ENCODE data around the gene SDK1.

The SDK1 gene

GRCh38 chr7:4022265-4022664, 721.2 kb downstream of the SDK1 start:
- no peak for DNase-seq (ENCODE audit: low read depth)

- no peak for DNase-seq (ENCODE audit: low read depth)
Measured at GRCh38 chr7:4023502-4023901, 722.5 kb downstream of the SDK1 start.

- DNase-seq (ENCODE audit: low read depth), result no peak
Measured at GRCh38 chr7:4024133-4024532, 723.1 kb downstream of the SDK1 start.

DNA sequence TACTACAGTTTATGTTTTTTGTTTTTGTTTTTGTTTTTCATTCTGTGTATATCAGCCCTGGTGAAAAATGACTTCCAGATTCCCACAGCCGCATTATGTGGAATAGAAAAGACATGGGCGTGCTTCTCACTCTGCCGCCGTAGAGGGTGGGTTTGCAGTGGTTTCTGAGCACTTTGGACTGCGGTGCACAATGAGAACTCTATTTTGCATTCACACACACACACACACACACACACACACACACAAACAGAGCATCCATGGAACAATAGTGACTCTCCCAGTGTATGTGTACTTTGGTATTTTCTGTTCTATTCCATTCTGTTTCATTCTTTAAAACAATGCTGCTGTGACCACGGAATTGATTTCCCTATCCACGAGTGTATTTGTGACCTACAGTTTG, 723.8 kb downstream of the SDK1 start:
- DNase-seq (ENCODE audit: low read depth), result no peak

- no peak for DNase-seq (ENCODE audit: low read depth)
Measured at GRCh38 chr7:4025210-4025609, 724.2 kb downstream of the SDK1 start.

DNA sequence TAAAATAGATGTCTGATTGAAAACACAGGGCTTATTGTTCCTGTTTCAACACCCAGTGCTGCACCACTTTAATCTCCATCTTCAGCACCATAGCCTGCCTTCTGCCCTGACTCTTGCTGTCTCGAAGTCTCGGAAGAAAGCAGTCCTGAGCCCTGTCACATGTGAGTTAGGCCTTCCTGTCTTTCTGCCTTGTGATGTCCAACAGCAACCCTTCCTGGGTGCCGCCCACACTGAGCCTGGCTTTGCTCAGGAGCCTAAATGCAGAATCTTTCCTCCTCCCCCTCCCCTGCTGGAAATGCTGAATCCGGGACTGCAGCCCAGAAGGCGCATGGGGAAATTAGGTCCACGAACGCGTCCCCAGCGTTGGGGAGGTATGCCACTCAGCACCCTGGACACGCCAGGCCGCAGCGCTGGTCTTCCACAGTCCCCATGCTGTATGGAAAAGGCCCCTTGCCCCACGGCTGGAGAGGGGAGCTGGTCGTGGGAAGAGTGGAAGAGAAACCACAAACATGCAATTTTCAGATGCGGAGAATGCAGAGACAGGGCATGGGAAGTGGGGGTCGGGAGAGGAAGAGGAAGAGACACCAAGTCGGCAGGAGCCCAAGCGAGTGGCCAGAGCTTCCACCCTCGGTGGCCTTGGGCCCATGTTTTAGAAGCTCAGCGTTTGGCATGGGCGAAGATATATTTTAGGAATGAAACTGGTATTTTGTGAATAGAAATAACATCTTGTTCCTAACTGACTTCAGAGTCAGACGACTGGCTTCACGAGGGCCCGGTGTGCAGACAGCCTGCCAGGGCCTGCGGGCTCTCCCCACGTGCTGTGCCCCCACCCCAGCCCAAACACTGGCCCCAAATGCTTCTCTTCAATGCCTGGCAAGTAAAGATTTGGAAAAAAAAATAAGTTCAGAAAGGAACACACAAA, 724.9 kb downstream of the SDK1 start:
- no peak for DNase-seq (ENCODE audit: low read depth)

- DNase-seq (ENCODE audit: low read depth), result no peak
Measured at GRCh38 chr7:4026941-4027486, 726.0 kb downstream of the SDK1 start.

DNA sequence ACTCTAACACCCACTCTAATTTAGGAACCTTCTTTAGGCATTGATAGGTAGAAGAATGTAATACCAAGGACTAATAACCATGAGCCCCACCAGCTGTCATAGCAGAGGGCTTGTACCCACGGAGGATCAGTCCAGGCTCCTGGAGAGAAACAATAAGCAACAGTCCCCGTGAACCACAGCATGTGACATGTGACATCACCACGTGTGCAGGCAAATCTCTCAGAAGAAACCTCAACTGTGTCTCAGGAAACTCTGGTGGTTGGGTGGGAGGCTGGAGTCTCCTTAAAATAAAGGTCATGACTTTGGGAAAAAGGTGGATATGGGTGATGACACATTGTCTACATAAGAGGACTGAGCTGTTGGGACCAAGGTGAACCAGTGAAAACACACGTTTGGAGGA, 727.2 kb downstream of the SDK1 start:
- no peak for DNase-seq (ENCODE audit: low read depth)

- DNase-seq (ENCODE audit: low read depth), result no peak
Measured at GRCh38 chr7:4029941-4030340, 728.9 kb downstream of the SDK1 start.

GRCh38 chr7:4030346-4030950, 729.4 kb downstream of the SDK1 start:
- DNase-seq (ENCODE audit: low read depth), result no peak

GRCh38 chr7:4033996-4034395, 732.9 kb downstream of the SDK1 start:
- no peak for DNase-seq (ENCODE audit: low read depth)

- no peak for DNase-seq (ENCODE audit: low read depth)
Measured at GRCh38 chr7:4037308-4037707, 736.3 kb downstream of the SDK1 start.

DNA sequence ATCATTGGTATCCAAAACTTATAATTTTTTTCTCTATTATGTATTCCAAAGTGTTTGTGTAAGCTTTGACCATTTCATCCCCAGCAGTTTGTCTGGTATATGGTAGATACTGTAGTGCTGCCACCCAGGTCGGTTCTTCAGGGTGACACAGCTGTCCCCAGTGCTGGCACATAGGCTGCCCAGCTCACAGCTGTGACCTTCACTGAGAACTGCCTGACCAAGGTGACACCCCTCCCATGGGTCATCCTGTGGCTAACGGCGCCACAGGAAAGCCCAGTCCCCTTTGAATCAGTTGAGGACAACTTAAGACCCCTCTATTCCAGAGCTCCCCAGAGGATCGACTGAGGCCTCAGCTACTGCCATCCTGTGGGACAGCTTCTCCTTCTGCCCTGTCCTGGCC, 736.8 kb downstream of the SDK1 start:
- DNase-seq (ENCODE audit: low read depth), result no peak

DNA sequence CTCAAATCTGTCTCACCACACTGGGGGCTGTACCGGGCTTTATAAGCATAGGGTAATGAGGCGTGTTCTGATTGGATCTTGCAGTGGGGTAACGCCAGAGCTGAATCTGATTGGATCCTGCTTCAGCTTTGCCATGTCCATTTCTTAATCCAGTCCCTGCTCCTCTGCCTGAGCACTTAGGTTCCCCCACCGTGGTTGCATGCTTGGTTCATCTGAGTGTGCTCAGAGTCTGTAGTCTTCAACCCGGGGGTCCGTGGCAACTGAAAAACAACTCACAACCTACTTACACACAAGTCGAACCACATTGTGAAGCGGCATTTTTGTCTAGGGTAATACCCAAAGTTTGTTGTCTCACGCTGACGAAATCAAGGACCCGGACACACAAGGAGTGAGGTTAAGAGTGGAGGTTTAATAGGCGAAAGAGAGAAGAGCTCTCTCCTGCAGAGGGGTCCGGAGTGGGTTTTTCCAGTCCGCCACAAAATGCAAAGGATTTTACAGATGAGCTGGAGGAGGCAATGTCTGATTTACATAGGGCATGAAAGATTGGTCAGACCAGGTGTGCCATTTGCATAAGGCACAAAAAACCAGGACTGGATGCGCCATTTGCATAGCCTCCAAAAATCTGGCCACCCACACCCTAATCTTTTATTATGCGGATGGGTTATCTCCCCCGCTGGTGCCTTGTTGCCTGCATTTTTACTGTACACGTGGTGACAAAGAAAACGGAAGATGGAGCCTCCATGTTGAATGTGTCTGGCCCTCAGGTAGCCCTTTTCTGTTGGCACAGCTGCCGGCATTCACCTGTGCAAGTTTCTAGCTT, 739.3 kb downstream of the SDK1 start:
- no peak for DNase-seq (ENCODE audit: low read depth)

DNA sequence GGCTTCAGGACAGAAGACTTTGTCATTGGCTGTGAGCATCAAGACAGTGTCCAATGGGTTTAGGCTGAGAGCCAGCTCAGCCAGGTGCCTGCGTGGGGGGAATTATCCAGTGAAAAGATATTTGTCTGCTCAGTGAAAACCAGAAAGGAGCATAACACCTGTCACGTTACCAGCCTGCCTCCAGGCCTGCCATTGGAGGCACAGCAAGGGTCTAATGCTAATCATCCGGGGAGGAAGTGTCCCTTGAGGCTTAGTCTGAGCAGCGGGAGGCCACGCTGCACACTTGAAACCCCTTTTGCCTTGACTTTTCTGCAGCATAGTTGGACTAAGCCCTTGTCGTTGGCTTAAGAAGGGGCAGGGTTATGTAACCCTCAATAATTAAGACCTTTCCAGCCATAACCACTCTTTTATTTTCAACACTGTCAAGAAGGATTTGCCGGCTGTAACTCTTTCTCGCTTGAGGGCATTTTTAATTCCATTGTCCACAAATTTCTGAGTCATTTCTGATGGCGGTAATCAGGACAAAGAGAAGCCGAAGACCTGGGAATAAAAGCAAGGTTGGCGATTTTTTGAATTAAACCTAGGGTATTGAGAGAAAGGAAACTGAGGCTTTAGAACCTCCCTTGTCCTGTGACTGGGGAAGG, 741.5 kb downstream of the SDK1 start:
- DNase-seq (ENCODE audit: low read depth), result no peak

GRCh38 chr7:4043988-4044387, 742.9 kb downstream of the SDK1 start:
- DNase-seq (ENCODE audit: low read depth), result no peak

- no peak for DNase-seq (ENCODE audit: low read depth)
Measured at GRCh38 chr7:4045450-4045849, 744.4 kb downstream of the SDK1 start.

DNA sequence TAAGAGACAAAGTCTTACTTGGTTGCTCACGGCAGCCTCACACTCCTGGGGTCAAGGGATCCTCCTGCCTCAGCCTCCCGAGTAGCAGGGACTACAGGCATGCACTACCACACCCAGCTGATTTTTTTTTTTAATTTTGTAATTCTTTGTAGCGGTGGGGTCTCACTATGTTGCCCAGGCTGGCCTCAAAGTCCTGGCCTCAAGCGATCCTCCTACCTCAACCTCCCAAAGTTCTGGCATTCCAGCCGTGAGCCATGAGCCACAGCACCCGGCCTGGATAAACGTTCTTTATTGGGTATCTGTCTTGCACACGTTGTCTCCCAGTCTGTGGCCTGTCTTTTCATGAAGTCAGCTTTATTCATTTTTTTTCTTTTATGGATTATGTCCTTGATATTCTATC, 744.9 kb downstream of the SDK1 start:
- no peak for DNase-seq (ENCODE audit: low read depth)

GRCh38 chr7:4048336-4048735, 747.3 kb downstream of the SDK1 start:
- DNase-seq (ENCODE audit: low read depth), result no peak

DNA sequence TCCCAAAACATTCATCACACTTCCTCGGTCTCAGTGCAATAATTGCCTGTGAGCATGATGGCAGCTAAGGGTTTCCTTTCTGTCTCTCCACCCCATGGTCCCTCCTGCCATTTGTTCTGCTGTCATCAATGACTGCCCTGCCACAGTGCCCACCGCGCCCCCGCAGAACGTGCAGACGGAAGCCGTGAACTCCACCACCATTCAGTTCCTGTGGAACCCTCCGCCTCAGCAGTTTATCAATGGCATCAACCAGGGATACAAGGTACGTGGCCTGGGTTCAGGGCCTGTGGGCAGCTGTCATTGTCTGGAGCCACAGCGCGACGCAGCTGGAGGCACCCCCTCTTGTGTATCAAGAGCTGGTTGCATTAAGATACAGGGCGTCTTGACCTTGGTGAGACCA, 748.1 kb downstream of the SDK1 start:
- no peak for DNase-seq (ENCODE audit: low read depth)

- DNase-seq (ENCODE audit: low read depth), result no peak
Measured at GRCh38 chr7:4050126-4050660, 749.1 kb downstream of the SDK1 start.

DNA sequence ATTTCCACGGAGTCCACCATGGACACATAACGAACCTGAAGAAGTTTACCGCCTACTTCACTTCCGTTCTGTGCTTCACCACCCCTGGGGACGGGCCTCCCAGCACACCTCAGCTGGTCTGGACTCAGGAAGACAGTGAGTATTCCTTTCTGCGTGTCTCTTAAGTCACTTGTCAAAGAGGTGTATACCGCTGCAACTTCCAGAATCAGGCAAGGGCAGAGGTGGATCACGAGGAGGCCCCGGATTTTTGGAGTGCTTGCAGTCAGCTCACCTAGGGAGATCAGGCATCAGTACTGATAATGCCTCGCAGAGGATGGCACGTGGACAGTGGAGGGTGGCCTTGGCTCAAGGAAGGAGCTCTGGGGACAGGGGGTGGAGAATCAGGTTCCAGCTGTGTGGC, 750.6 kb downstream of the SDK1 start:
- DNase-seq (ENCODE audit: low read depth), result no peak

Measured in stimulated activated CD8-positive, alpha-beta memory T cell treated with anti-CD3 and anti-CD28 coated beads, Interleukin-12 subunit alpha, Interleukin-12 subunit beta, amount 100 ng/mL, for 4 hours (primary cell).